A549 (cell line): ENCODE results near the gene CD99. TPM values are rescaled to one million over a fixed set of nuclear protein-coding genes. Genes with fewer than 3 reads are reported as not detected.

ENCODE experiments used
- ATAC-seq, 2 experiments: fragments of 200-7000 bp in 1 of 2; fragments of >200 bp in 1 of 2; cut with Nextera tagmentation in 1 of 2; cut with Tn5 transposase in 1 of 2; 3 replicates each; pipeline versions ENCODE4 v1.8.0 to v1.9.1; 2018 to 2020; ENCODE audit warnings: mild to moderate bottlenecking in 1 of 2, moderate library complexity in 1 of 2
- CTCF ChIA-PET: fragments of 300-600 bp; sonication (Branson Sonifier 250); formaldehyde crosslinking; extraction: SDS; loops from one replicate; lab custom pipeline; 2021; ENCODE audit warnings: antibody characterized with exemption, inconsistent platforms; lab: Yijun Ruan, JAX
- POLR2A ChIA-PET: fragments of 350-600 bp; formaldehyde crosslinking; extraction: SDS; loops from one replicate; lab custom pipeline; 2021; ENCODE audit warnings: antibody characterized with exemption, inconsistent platforms; lab: Yijun Ruan, JAX
- DNase-seq, 2 experiments: peaks; one replicate each; pipeline versions ENCODE4 v3.0.0 to v3.0.0-alpha.2; 2011 to 2016; ENCODE audit warnings: low read depth in 1 of 2, low spot score in 1 of 2
- FAIRE-seq: peaks from 2 replicates; lab custom pipeline; 2011; peaks lifted over from hg19 to GRCh38; lab: Jason Lieb, UNC
- H3K27ac ChIP-seq, 2 experiments: fragments of >200 bp; sonication (Bioruptor Twin); formaldehyde crosslinking; 3 replicates each; pipeline ENCODE4 v1.5.1; 2016 to 2017
- H3K4me1 ChIP-seq: fragments of >200 bp; sonication (Bioruptor Twin); formaldehyde crosslinking; 3 replicates; pipeline ENCODE4 v1.6.1; 2016
- H3K4me2 ChIP-seq: fragments of >200 bp; sonication (Bioruptor Twin); formaldehyde crosslinking; 3 replicates; pipeline ENCODE4 v1.6.1; 2016
- H3K4me3 ChIP-seq: fragments of >200 bp; sonication (Bioruptor Twin); formaldehyde crosslinking; 3 replicates; pipeline ENCODE4 v1.5.1; 2016
- H3K9me3 ChIP-seq: fragments of >200 bp; sonication (Bioruptor Twin); formaldehyde crosslinking; 3 replicates; pipeline ENCODE4 v1.6.1; 2016
- BCL3 ChIP-seq: fragments of >200 bp; sonication (Bioruptor Twin); formaldehyde crosslinking; IDR thresholded peaks from 3 replicates; pipeline ENCODE4 v1.6.1; 2016
- CBX2 ChIP-seq: fragments of 200-600 bp; sonication (generic); IDR thresholded peaks from 2 replicates; pipeline ENCODE4 v1.6.1; 2016; ENCODE audit warnings: low read depth, mild to moderate bottlenecking, borderline replicate concordance
- CBX8 ChIP-seq: fragments of 200-600 bp; sonication (generic); IDR thresholded peaks from 2 replicates; pipeline ENCODE4 v1.6.1; 2016
- CEBPB ChIP-seq, 2 experiments: fragments of >200 bp in 1 of 2; sonication (Bioruptor Twin) in 1 of 2; formaldehyde crosslinking in 1 of 2; IDR thresholded peaks; 2 replicates each; pipeline ENCODE4 v1.6.1; 2012 to 2016
- CHD2 ChIP-seq: fragments of 150-350 bp; IDR thresholded peaks from 2 replicates; pipeline ENCODE4 v1.6.1; 2014; ENCODE audit warnings: low read length; ENCODE audit not compliant: partially characterized antibody
- CHD4 ChIP-seq: fragments of 200-600 bp; sonication (generic); IDR thresholded peaks from 2 replicates; pipeline ENCODE4 v1.6.1; 2016; ENCODE audit warnings: antibody characterized with exemption, mild to moderate bottlenecking, borderline replicate concordance
- CTCF ChIP-seq: fragments of >200 bp; sonication (Bioruptor Twin); formaldehyde crosslinking; IDR thresholded peaks from 3 replicates; pipeline ENCODE4 v1.5.1; 2016
- EHMT2 ChIP-seq: fragments of 200-600 bp; sonication (generic); IDR thresholded peaks from 2 replicates; pipeline ENCODE4 v1.6.1; 2016; ENCODE audit warnings: antibody characterized with exemption, low read depth, mild to moderate bottlenecking, moderate library complexity
- ELK1 ChIP-seq: fragments of 150-350 bp; IDR thresholded peaks from 2 replicates; pipeline ENCODE4 v1.6.1; 2014; ENCODE audit warnings: low read depth, mild to moderate bottlenecking, low read length
- FOSB ChIP-seq: fragments of 250-450 bp; sonication (Bioruptor Pico); IDR thresholded peaks from 2 replicates; pipeline ENCODE4 v1.5.0; 2020; ENCODE audit warnings: mild to moderate bottlenecking, moderate library complexity
- FOXS1 ChIP-seq: fragments of 250-450 bp; sonication (Bioruptor Pico); IDR thresholded peaks from 2 replicates; pipeline ENCODE4 v1.5.0; 2020; ENCODE audit warnings: mild to moderate bottlenecking, moderate library complexity
- HEYL ChIP-seq: fragments of 250-450 bp; sonication (Bioruptor Pico); IDR thresholded peaks from 2 replicates; pipeline ENCODE4 v1.8.0; 2021; ENCODE audit warnings: mild to moderate bottlenecking, moderate library complexity
- HMGXB4 ChIP-seq: fragments of 250-450 bp; sonication (Bioruptor Pico); IDR thresholded peaks from 2 replicates; pipeline ENCODE4 v1.5.0; 2021; ENCODE audit warnings: mild to moderate bottlenecking, moderate library complexity, borderline replicate concordance
- JUN ChIP-seq, 2 experiments: fragments of >200 bp; sonication (Bioruptor Twin); formaldehyde crosslinking; IDR thresholded peaks; 2 replicates in 1 of 2; 3 replicates in 1 of 2; pipeline ENCODE4 v1.6.1; 2016 to 2017
- JUNB ChIP-seq: fragments of >200 bp; sonication (Bioruptor Twin); formaldehyde crosslinking; IDR thresholded peaks from 2 replicates; pipeline ENCODE4 v1.6.1; 2016
- KDM5A ChIP-seq: fragments of 200-600 bp; sonication (generic); IDR thresholded peaks from 2 replicates; pipeline ENCODE4 v1.6.1; 2016; ENCODE audit warnings: antibody characterized with exemption, mild to moderate bottlenecking
- MAFK ChIP-seq: fragments of 450-650 bp; IDR thresholded peaks from 2 replicates; pipeline ENCODE4 v1.6.1; 2014; ENCODE audit not compliant: partially characterized antibody
- MYC ChIP-seq: IDR thresholded peaks from 2 replicates; pipeline ENCODE4 v1.6.1; 2012; ENCODE audit warnings: mild to moderate bottlenecking, inconsistent platforms, low read length, improper control_type of control experiment, borderline replicate concordance
- NFE2L2 ChIP-seq: fragments of 150-350 bp; conservative IDR thresholded peaks from 2 replicates; pipeline ENCODE4 v1.6.1; 2014; ENCODE audit warnings: low read length
- NR3C1 ChIP-seq: fragments of >200 bp; sonication (Bioruptor Twin); formaldehyde crosslinking; IDR thresholded peaks from 3 replicates; pipeline ENCODE4 v1.6.1; 2017
- PHF8 ChIP-seq: fragments of 200-600 bp; sonication (generic); IDR thresholded peaks from 2 replicates; pipeline ENCODE4 v1.6.1; 2016; ENCODE audit warnings: low read depth, mild to moderate bottlenecking, antibody characterized with exemption, moderate library complexity, borderline replicate concordance
- POLR2AphosphoS2 ChIP-seq: conservative IDR thresholded peaks from 2 replicates; pipeline ENCODE4 v1.6.1; 2012; ENCODE audit warnings: low read length, improper control_type of control experiment, inconsistent platforms
- RAD21 ChIP-seq, 2 experiments: fragments of >200 bp in 1 of 2; sonication (Bioruptor Twin) in 1 of 2; formaldehyde crosslinking in 1 of 2; IDR thresholded peaks in 1 of 2; conservative IDR thresholded peaks in 1 of 2; 2 replicates in 1 of 2; 3 replicates in 1 of 2; pipeline ENCODE4 v1.6.1; 2012 to 2018; ENCODE audit warnings: inconsistent platforms in 1 of 2
- RFX5 ChIP-seq: fragments of 450-650 bp; IDR thresholded peaks from 2 replicates; pipeline ENCODE4 v1.7.1; 2014; ENCODE audit warnings: antibody characterized with exemption, mild to moderate bottlenecking, moderate library complexity
- SMC3 ChIP-seq: fragments of >200 bp; sonication (Bioruptor Twin); formaldehyde crosslinking; IDR thresholded peaks from 3 replicates; pipeline ENCODE4 v1.6.1; 2018; ENCODE audit warnings: inconsistent platforms
- SREBF2 ChIP-seq: fragments of 450-650 bp; IDR thresholded peaks from 2 replicates; pipeline ENCODE4 v1.6.1; 2014; ENCODE audit warnings: mild to moderate bottlenecking, moderate library complexity
- TFCP2L1 ChIP-seq: fragments of 250-450 bp; sonication (Bioruptor Pico); IDR thresholded peaks from 2 replicates; pipeline ENCODE4 v1.5.0; 2021; ENCODE audit warnings: mild to moderate bottlenecking
- ZC3H11A ChIP-seq: fragments of 450-650 bp; IDR thresholded peaks from 2 replicates; pipeline ENCODE4 v1.6.1; 2014; ENCODE audit warnings: antibody characterized with exemption, mild to moderate bottlenecking
- ZNF302 ChIP-seq: fragments of 250-450 bp; sonication (Bioruptor Pico); IDR thresholded peaks from 2 replicates; pipeline ENCODE4 v1.9.0; 2021; ENCODE audit warnings: inconsistent platforms, mild to moderate bottlenecking, moderate library complexity
- WGBS: methylation state at CpG from one replicate; pipeline ENCODE4 v1.1.6; 2017; ENCODE audit errors: missing lambda C conversion rate; 5-methylcytosine and 5-hydroxymethylcytosine counted together
- polyA plus RNA-seq, 4 experiments: library from polyadenylated mRNA; depleted of rRNA in 3 of 4; stranded (reverse); fragments of >200 nt; fragmentation: RNase III in 1 of 4; extraction: RNeasy Plus Mini Kit Qiagen cat#74134 plus additional on column Dnase treatment in 1 of 4; gene quantifications; 2 replicates in 3 of 4; 3 replicates in 1 of 4; pipeline ENCODE4 v1.2.3, GENCODE V29; 2011 to 2017
- TF ChIP-seq, protein P1 (sequence below): fragments of 250-450 bp; sonication (Bioruptor Pico); IDR thresholded peaks from 2 replicates; pipeline ENCODE4 v1.5.0; 2020; ENCODE audit warnings: low read depth, mild to moderate bottlenecking, moderate library complexity

CD99 gene
- polyA plus RNA-seq, 2 of the 4 experiments (the other 2 are of a cell fraction): 136 to 172 TPM

DNA sequence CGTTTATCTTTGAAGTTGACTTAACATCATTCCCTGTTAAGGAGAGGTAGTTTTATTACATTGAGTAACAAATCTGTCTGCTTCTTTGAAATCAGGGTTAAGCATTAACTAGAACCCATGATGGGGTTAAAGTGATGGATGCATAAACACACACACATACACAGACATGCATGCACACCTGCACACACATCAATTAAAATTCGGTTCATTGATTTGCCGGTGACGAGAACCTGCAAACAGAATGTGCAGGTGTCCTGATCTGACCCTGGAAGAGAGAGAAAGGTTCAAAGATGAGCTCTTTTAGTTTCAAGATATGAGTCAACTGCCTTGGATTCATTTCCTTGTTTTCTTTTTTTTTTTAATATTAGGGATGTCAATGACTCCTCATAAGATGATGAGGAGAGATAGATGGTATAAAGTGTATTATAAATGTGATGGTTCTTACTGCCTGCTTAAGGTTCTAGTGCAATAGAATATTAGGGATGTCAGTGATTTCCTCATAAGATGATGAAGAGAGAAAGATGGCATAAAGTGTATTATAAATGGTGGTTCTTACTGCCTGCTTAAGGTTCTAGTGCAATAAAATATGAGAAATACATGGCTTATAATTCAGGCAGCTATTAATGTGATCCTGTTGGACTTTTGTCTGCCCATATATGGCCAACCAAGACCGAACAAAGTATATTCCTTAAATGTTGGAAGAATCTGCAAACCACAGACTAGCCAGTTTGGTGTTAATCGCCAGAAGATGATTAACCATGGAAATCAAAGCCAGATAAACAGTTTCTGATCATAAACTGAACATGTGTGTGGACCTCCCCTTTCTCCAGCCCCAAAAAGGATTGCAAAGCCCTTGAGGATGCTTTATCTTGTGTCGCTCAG lies 14.1 kb upstream of the CD99 start:
- DNase-seq: peak in 1 of 2 experiments; percentile 59
- no peak for FAIRE-seq
- ATAC-seq: peak; percentile 34 to 58; a peak in 5 of 6 replicates
- Histone ChIP-seq H3K4me3 (0 out of 3 replicates have a peak overlapping the region, but pooled peaks have one; percentile 10), H3K4me2 (peak overlapping the region; percentile 76), H3K27ac (peak overlapping the region; percentile 52 to 69), H3K4me1 (peaks cover 32% of the 10 kb centered on the region), H3K9me3 (no peaks in the 10 kb centered on the region)
- ChIA-PET CTCF (no interaction called here), POLR2A (no interaction called here)
- no peak for TF ChIP-seq SMC3
- peak; percentile 30; the same call in 1 of the 2 replicates for TF ChIP-seq JUNB
- WGBS: 49% methylated on average over 7 of the region's 7 CpGs

- H3K4me3 ChIP-seq: 0 out of 3 replicates have a peak overlapping the region, but pooled peaks have one; percentile 10
- peak overlapping the region; percentile 76 for H3K4me2 ChIP-seq
- DNase-seq (peak; percentile 88 to 94), FAIRE-seq (peak; percentile 98), ATAC-seq (peak; percentile 98)
- ChIA-PET CTCF (no interaction called here), POLR2A (no interaction called here)
- H3K27ac ChIP-seq: peak overlapping the region; percentile 52 to 69
- H3K9me3 ChIP-seq: no peaks in the 10 kb centered on the region
- 13% methylated on average over 10 of the region's 10 CpGs for WGBS
- H3K4me1 ChIP-seq: peaks cover 32% of the 10 kb centered on the region
- TF ChIP-seq BCL3 (no peak), HEYL (CRISPR knock-in tag) (peak; percentile 47; the same call in 1 of the 2 replicates), FOXS1 (CRISPR knock-in tag) (no peak), ZC3H11A (no peak), POLR2AphosphoS2 (no peak), CEBPB (IDR thresholded peaks at IDR 0.05) (0 out of 4 replicates have a peak, but pooled peaks of 1 of the 2 experiments have one; percentile 5), EHMT2 (peak; percentile 78; the same call in 1 of the 2 replicates), CBX8 (no peak), CTCF (no peak), FOSB (CRISPR knock-in tag) (no peak), HMGXB4 (no peak), RFX5 (no peak), CHD2 (no peak), ELK1 (no peak), ZNF302 (CRISPR knock-in tag) (no peak; the same call in 1 of the 2 replicates), PHF8 (no peak), SREBF2 (no peak), NR3C1 (no peak), NFE2L2 (no peak), JUN (IDR thresholded peaks at IDR 0.05) (peak in 1 of 2 experiments; percentile 36; a peak in 1 of 5 replicates), MYC (no peak), KDM5A (no peak), CBX2 (no peak), RAD21 (conservative IDR thresholded peaks at IDR 0.05 in 1 of 2, IDR thresholded peaks at IDR 0.05 in 1 of 2) (0 out of 5 replicates have a peak, but pooled peaks of 1 of the 2 experiments have one; percentile 3), MAFK (peak; percentile 76), CHD4 (no peak), TFCP2L1 (no peak)
- TF ChIP-seq, protein P1, sequence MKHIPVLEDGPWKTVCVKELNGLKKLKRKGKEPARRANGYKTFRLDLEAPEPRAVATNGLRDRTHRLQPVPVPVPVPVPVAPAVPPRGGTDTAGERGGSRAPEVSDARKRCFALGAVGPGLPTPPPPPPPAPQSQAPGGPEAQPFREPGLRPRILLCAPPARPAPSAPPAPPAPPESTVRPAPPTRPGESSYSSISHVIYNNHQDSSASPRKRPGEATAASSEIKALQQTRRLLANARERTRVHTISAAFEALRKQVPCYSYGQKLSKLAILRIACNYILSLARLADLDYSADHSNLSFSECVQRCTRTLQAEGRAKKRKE (CRISPR knock-in tag): peak; percentile 77; the same call in 1 of the 2 replicates
These were observed 13.3 kb upstream of the CD99 start for GRCh38 chrX:2677764-2678163.
